ENCODE measurements around the gene FOXJ3. TPM values are rescaled to one million over a fixed set of nuclear protein-coding genes. Genes with fewer than 3 reads are reported as not detected.

The FOXJ3 gene
- polyA plus RNA-seq, 1 donor, result 39.0 TPM

DNA sequence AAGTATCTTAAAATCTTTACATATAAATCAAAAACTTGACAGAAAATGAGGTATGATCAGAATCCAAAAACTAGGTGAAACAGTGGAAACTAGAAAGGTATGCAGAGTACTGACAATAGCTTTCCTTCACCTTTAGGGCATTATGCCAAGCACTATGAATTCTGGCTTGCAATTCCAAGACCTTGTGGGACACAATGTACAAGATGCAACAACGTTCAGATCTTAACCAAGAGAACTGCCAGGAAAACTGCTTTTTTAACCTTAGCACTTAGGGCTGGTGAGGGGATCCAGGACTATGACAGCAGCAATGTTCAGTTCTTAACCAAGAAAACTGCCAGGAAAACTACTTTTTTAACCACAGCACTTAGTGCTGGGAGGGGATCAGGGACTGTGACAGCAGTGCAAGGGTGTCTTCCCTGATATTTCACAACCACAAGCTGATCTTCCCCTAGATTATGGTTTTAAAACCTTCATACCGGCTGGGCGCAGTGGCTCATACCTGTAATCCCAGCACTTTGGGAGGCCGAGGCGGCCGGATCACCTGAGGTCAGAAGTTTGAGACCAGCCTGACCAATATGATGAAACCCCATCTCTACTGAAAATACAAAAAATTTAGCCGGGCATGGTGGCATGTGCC is 22.3 kb downstream of the FOXJ3 start:
- no peak overlapping the region for H3K27ac ChIP-seq (ENCODE audit: low read length)
- peaks cover 12% of the 10 kb centered on the region for H3K36me3 ChIP-seq (ENCODE audit: control insufficient read depth, insufficient read depth, low read length)
- WGBS (ENCODE audit: insufficient coverage, low lambda C conversion rate), result 0% methylated on average over 1 of the region's 7 CpGs
- H3K9me3 ChIP-seq (ENCODE audit: control insufficient read depth, low read depth, low read length), result no peaks in the 10 kb centered on the region
- H3K4me1 ChIP-seq (ENCODE audit: control insufficient read depth, insufficient read depth, low read length), result peaks cover 35% of the 10 kb centered on the region
- DNase-seq, result no peak
- H3K4me3 ChIP-seq (ENCODE audit: low read length), result no peak overlapping the region
- H3K27me3 ChIP-seq (ENCODE audit: control insufficient read depth, insufficient read depth, low read length), result no peaks in the 10 kb centered on the region

DNA sequence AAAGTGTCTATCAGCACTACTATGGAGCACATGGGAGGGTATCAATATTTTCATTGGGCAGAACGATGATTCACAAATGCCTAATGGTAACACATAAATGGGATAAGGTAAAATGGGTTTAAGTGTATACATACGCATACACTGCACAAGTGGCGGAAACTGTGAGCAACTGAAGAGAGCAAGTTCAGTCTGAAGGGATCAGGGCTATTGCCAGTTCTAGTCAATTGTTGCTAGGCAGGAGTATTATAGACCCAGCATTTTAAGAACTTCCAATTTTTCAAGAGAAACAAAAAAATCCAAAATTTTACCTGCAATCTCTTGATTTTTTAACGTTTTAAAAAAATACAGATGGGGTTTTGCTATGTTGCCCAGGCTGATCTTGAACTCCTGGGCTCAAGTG is 23.1 kb downstream of the FOXJ3 start:
- no peak for DNase-seq
- no peak overlapping the region for H3K27ac ChIP-seq (ENCODE audit: low read length)
- peaks cover 12% of the 10 kb centered on the region for H3K36me3 ChIP-seq (ENCODE audit: control insufficient read depth, insufficient read depth, low read length)
- H3K4me3 ChIP-seq (ENCODE audit: low read length), result no peak overlapping the region
- no peaks in the 10 kb centered on the region for H3K9me3 ChIP-seq (ENCODE audit: control insufficient read depth, low read depth, low read length)
- no peaks in the 10 kb centered on the region for H3K27me3 ChIP-seq (ENCODE audit: control insufficient read depth, insufficient read depth, low read length)
- 93% methylated on average over 3 of the region's 4 CpGs for WGBS (ENCODE audit: insufficient coverage, low lambda C conversion rate)
- peaks cover 32% of the 10 kb centered on the region for H3K4me1 ChIP-seq (ENCODE audit: control insufficient read depth, insufficient read depth, low read length)

DNA sequence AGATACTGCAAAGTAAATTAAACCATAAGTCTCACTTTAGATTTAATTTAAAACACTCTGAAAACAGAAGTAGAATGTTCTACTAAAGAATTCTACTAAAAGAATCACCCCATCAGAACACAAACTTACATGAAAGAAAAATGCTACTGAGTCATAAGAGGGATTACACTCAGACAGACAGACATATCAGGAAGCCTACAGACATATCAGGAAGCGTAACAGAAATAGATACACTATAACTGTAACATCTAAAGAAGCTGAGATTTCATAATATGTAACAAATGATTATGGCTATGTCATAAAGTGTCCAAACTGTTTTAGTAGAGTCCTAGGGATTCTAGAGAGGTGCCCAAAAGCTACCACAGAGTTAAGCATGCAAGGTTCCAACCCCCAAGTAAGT is 23.9 kb downstream of the FOXJ3 start:
- H3K27ac ChIP-seq (ENCODE audit: low read length), result no peak overlapping the region

DNA sequence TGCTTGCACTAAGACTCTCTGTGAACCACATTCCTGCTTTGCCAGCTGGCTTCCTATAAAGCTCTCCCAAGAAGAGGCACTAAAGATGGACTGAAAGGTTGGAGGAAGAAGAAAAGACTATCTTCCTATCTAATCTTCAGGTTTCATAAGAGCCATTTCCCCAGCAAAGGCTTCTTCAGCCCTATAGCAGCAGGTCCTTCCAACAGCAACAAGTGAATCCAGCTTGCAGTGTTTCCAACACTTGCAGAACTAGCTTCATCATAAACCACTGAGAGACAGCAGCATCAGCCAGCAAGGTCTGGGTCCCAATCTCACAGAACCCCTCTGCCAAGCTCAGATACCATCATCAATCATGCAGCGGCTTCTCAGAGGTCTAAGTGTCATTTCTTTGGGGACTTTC is 28.1 kb downstream of the FOXJ3 start:
- H3K27ac ChIP-seq (ENCODE audit: low read length), result no peak overlapping the region
- H3K9me3 ChIP-seq (ENCODE audit: control insufficient read depth, low read depth, low read length), result peaks cover 3% of the 10 kb centered on the region
- WGBS (ENCODE audit: insufficient coverage, low lambda C conversion rate), result no CpG with 5 or more reads among the region's 1 CpG
- DNase-seq, result no peak
- peaks cover 18% of the 10 kb centered on the region for H3K36me3 ChIP-seq (ENCODE audit: control insufficient read depth, insufficient read depth, low read length)
- no peaks in the 10 kb centered on the region for H3K4me1 ChIP-seq (ENCODE audit: control insufficient read depth, insufficient read depth, low read length)
- no peaks in the 10 kb centered on the region for H3K27me3 ChIP-seq (ENCODE audit: control insufficient read depth, insufficient read depth, low read length)
- H3K4me3 ChIP-seq (ENCODE audit: low read length), result no peak overlapping the region

More for the DNA sequence above, 23.9 kb downstream of the FOXJ3 start:
- no CpG with 5 or more reads among the region's 1 CpG for WGBS (ENCODE audit: insufficient coverage, low lambda C conversion rate)
- no peak for DNase-seq
- H3K4me1 ChIP-seq (ENCODE audit: control insufficient read depth, insufficient read depth, low read length), result peaks cover 26% of the 10 kb centered on the region
- H3K4me3 ChIP-seq (ENCODE audit: low read length), result no peak overlapping the region
- H3K27me3 ChIP-seq (ENCODE audit: control insufficient read depth, insufficient read depth, low read length), result no peaks in the 10 kb centered on the region
- peaks cover 12% of the 10 kb centered on the region for H3K36me3 ChIP-seq (ENCODE audit: control insufficient read depth, insufficient read depth, low read length)
- H3K9me3 ChIP-seq (ENCODE audit: control insufficient read depth, low read depth, low read length), result no peaks in the 10 kb centered on the region

DNA sequence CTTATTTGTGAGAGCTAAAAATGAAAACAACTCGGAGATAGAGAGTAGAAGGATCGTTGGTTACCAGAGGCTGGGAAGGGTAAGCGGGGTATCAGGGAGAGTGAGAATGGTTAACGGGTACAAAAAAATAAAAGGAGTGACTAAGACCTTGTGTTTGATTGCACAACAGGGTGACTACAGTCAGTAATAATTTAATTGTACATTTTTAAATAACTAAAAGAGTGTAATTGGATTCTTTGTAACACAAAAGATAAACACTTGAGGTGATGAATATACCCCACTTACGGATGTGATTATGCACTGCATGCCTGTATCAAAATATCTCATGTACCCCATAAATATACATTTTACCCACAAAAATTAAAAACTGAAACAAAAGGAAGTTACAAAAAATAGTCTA is 29.4 kb downstream of the FOXJ3 start:
- Histone ChIP-seq H3K27ac (ENCODE audit: low read length) (no peak overlapping the region), H3K4me1 (ENCODE audit: control insufficient read depth, insufficient read depth, low read length) (no peaks in the 10 kb centered on the region), H3K4me3 (ENCODE audit: low read length) (no peak overlapping the region), H3K36me3 (ENCODE audit: control insufficient read depth, insufficient read depth, low read length) (peaks cover 20% of the 10 kb centered on the region), H3K27me3 (ENCODE audit: control insufficient read depth, insufficient read depth, low read length) (no peaks in the 10 kb centered on the region), H3K9me3 (ENCODE audit: control insufficient read depth, low read depth, low read length) (peaks cover 10% of the 10 kb centered on the region)
- WGBS (ENCODE audit: insufficient coverage, low lambda C conversion rate), result 100% methylated on average over 4 of the region's 5 CpGs
- no peak for DNase-seq

DNA sequence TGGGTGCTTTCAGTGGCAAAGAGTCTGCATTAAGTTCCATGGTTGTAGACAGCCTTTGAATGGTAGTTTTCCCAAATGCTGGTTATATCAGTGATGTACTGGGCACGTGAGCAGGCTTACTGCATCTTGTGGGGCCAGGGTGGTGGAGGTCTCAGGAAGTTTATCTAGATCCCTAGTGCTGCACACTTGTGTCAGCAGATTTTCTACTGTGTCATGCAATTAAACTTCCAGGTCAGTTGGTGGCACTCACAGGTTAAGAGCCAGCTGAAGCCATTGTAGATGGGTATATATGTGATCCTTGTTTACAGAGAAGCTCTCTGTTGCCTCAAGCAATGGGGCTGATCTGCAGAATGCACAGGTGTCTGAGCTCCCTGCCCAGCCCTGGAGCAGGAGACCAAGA is 33.0 kb downstream of the FOXJ3 start:
- Histone ChIP-seq H3K4me1 (ENCODE audit: control insufficient read depth, insufficient read depth, low read length) (no peaks in the 10 kb centered on the region), H3K4me3 (ENCODE audit: low read length) (no peak overlapping the region), H3K36me3 (ENCODE audit: control insufficient read depth, insufficient read depth, low read length) (peaks cover 8% of the 10 kb centered on the region), H3K27me3 (ENCODE audit: control insufficient read depth, insufficient read depth, low read length) (no peaks in the 10 kb centered on the region), H3K27ac (ENCODE audit: low read length) (no peak overlapping the region), H3K9me3 (ENCODE audit: control insufficient read depth, low read depth, low read length) (peaks cover 24% of the 10 kb centered on the region)
- DNase-seq, result no peak
- no CpG with 5 or more reads among the region's 1 CpG for WGBS (ENCODE audit: insufficient coverage, low lambda C conversion rate)

DNA sequence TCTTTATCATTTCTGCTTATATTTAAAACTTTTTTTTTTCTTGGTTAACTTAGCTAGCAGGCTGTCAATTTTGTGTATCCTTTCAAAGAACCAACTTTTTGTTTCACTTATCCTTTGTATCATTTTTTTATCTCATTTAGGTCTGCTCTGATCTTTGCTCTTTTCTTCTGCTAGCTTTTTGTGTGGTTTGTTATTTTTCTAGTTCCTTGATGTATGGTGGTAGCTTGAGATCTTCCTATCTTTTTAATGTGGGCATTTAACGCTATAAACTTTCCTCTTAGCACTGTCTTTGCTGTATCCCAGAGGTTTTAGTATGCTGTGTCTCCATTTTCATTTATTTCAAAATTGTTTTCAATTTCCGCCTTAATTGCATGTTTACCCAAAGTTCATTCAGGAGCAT is 36.5 kb downstream of the FOXJ3 start:
- no peaks in the 10 kb centered on the region for H3K27me3 ChIP-seq (ENCODE audit: control insufficient read depth, insufficient read depth, low read length)
- H3K4me3 ChIP-seq (ENCODE audit: low read length), result no peak overlapping the region
- H3K27ac ChIP-seq (ENCODE audit: low read length), result no peak overlapping the region
- DNase-seq, result no peak
- H3K9me3 ChIP-seq (ENCODE audit: control insufficient read depth, low read depth, low read length), result peaks cover 21% of the 10 kb centered on the region
- WGBS (ENCODE audit: insufficient coverage, low lambda C conversion rate), result 100% methylated on average over 2 of the region's 2 CpGs
- H3K4me1 ChIP-seq (ENCODE audit: control insufficient read depth, insufficient read depth, low read length), result no peaks in the 10 kb centered on the region
- H3K36me3 ChIP-seq (ENCODE audit: control insufficient read depth, insufficient read depth, low read length), result peaks cover 8% of the 10 kb centered on the region

DNA sequence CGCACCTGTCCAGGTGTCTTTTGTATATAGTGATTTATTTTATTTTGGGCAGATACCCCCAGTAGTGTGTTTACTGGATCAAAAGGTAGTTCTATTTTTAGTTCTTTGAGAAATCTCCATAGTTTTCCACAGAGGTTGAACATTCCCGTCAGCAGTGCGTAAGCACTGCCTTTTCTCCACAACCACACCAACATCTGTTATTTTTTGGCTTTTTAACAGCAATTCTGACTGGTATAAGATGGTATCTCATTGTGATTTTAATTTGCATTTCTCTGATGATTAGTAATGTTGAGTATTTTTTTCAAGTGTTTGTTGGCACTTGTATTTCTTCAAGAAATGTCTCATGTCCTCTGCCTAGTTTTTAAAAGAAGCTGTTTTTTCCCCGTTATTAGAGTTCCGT is 39.2 kb downstream of the FOXJ3 start:
- no CpG with 5 or more reads among the region's 5 CpGs for WGBS (ENCODE audit: insufficient coverage, low lambda C conversion rate)
- no peak for DNase-seq
- no peak overlapping the region for H3K27ac ChIP-seq (ENCODE audit: low read length)
- no peaks in the 10 kb centered on the region for H3K27me3 ChIP-seq (ENCODE audit: control insufficient read depth, insufficient read depth, low read length)
- H3K9me3 ChIP-seq (ENCODE audit: control insufficient read depth, low read depth, low read length), result peaks cover 16% of the 10 kb centered on the region
- no peaks in the 10 kb centered on the region for H3K4me1 ChIP-seq (ENCODE audit: control insufficient read depth, insufficient read depth, low read length)
- H3K36me3 ChIP-seq (ENCODE audit: control insufficient read depth, insufficient read depth, low read length), result no peaks in the 10 kb centered on the region
- no peak overlapping the region for H3K4me3 ChIP-seq (ENCODE audit: low read length)

DNA sequence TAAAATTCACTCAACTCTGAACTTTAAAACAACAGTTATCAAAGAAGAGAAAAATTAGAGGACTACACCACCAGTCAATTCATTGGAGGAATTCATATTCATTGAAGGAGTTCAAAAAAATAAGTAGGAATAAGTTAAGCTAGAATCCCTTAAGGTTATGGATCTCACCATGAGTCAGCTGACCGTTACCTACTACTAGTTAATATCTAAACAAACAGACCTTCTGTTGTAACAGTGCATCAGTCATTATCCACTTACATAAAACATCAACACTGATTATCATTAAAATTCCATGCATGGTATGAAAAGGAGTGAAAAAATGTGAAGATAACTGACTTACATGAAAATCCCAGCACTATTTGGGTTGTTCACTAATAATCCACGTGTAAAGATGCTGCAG is 44.9 kb downstream of the FOXJ3 start:
- H3K27ac ChIP-seq (ENCODE audit: low read length), result no peak overlapping the region
- no peaks in the 10 kb centered on the region for H3K4me1 ChIP-seq (ENCODE audit: control insufficient read depth, insufficient read depth, low read length)
- H3K36me3 ChIP-seq (ENCODE audit: control insufficient read depth, insufficient read depth, low read length), result no peaks in the 10 kb centered on the region
- DNase-seq, result no peak
- peaks cover 2% of the 10 kb centered on the region for H3K9me3 ChIP-seq (ENCODE audit: control insufficient read depth, low read depth, low read length)
- 100% methylated on average over 1 of the region's 2 CpGs for WGBS (ENCODE audit: insufficient coverage, low lambda C conversion rate)
- H3K4me3 ChIP-seq (ENCODE audit: low read length), result no peak overlapping the region
- H3K27me3 ChIP-seq (ENCODE audit: control insufficient read depth, insufficient read depth, low read length), result no peaks in the 10 kb centered on the region

DNA sequence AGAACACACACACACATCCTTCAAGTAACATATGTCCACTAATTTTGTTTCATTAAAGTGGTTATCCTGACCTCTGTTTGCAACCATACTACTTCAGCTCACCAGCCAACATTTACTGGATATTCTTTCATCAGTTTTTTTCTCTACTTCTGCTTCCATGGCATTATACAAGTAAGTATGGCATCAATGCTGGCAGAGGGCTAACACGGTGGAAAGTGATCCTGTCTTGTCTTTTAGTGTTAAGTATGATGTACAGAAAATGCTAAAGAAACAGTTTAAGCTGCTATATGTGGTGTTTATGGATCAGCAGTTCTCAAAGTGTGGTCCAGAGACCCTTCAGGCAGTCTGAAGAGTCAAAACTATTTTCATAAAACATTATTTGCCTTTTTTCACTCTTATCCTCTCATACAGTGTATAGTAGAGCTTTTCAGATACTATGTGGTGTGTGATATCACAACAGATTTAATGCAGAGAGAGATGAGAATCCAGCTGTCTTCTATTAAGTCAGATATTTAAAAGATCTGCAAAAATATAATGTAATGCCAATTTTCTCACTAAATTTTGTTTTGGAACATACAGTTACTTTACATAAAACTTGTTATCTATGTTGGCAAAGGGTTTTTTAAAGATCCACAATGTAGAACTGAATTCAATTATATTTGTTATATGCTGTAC is 46.6 kb downstream of the FOXJ3 start:
- no CpG with 5 or more reads among the region's 1 CpG for WGBS (ENCODE audit: insufficient coverage, low lambda C conversion rate)
- Histone ChIP-seq H3K27ac (ENCODE audit: low read length) (no peak overlapping the region), H3K9me3 (ENCODE audit: control insufficient read depth, low read depth, low read length) (peaks cover 2% of the 10 kb centered on the region)

More for the DNA sequence above, 46.6 kb downstream of the FOXJ3 start:
- H3K27me3 ChIP-seq (ENCODE audit: control insufficient read depth, insufficient read depth, low read length), result no peaks in the 10 kb centered on the region
- no peak overlapping the region for H3K4me3 ChIP-seq (ENCODE audit: low read length)
- H3K4me1 ChIP-seq (ENCODE audit: control insufficient read depth, insufficient read depth, low read length), result no peaks in the 10 kb centered on the region
- H3K36me3 ChIP-seq (ENCODE audit: control insufficient read depth, insufficient read depth, low read length), result no peaks in the 10 kb centered on the region
- DNase-seq, result no peak
